Nephron progenitor cell (in vitro differentiated cells): ENCODE results near the gene AXIN2.

Experiments used
- DNase-seq: peaks from one replicate; pipeline ENCODE4 v3.0.0; 2021
- H3K27ac Mint-ChIP-seq: 2 replicates; pipeline ENCODE4 v1.8.0; 2021; ENCODE audit warnings: mild to moderate bottlenecking, moderate library complexity, mixed read lengths
- H3K27me3 Mint-ChIP-seq: 2 replicates; pipeline ENCODE4 v1.8.0; 2021; ENCODE audit warnings: mild to moderate bottlenecking, low read depth, mixed read lengths; ENCODE audit not compliant: poor library complexity
- H3K36me3 Mint-ChIP-seq: 2 replicates; pipeline ENCODE4 v1.8.0; 2021; ENCODE audit warnings: low read depth, mixed read lengths
- H3K4me1 Mint-ChIP-seq: 2 replicates; pipeline ENCODE4 v1.8.0; 2021; ENCODE audit warnings: mixed read lengths
- H3K4me3 Mint-ChIP-seq: 2 replicates; pipeline ENCODE4 v1.8.0; 2021; ENCODE audit warnings: mild to moderate bottlenecking, moderate library complexity, mixed read lengths
- H3K9me3 Mint-ChIP-seq: 2 replicates; pipeline ENCODE4 v1.8.0; 2021; ENCODE audit warnings: mild to moderate bottlenecking, moderate library complexity, mixed read lengths
- CTCF ChIP-seq: fragments of 200-600 bp; sonication (generic); IDR thresholded peaks from 2 replicates; pipeline ENCODE4 v1.5.0; 2021; ENCODE audit warnings: antibody characterized with exemption

Gene AXIN2

GRCh38 chr17:65573282-65573602, 11.8 kb upstream of the AXIN2 start:
- Mint-ChIP-seq H3K27me3 (peaks cover 16% of the 10 kb centered on the region), H3K4me3 (peak overlapping the region; percentile 22), H3K27ac (no peak overlapping the region), H3K36me3 (no peaks in the 10 kb centered on the region), H3K9me3 (no peaks in the 10 kb centered on the region), H3K4me1 (peaks cover 51% of the 10 kb centered on the region)
- DNase-seq, result no peak
- TF ChIP-seq CTCF, result no peak

- Mint-ChIP-seq H3K9me3 (no peaks in the 10 kb centered on the region), H3K4me3 (peak overlapping the region; percentile 40), H3K27ac (peak overlapping the region; percentile 17), H3K4me1 (peaks cover 57% of the 10 kb centered on the region), H3K27me3 (peaks cover 18% of the 10 kb centered on the region), H3K36me3 (no peaks in the 10 kb centered on the region)
- TF ChIP-seq CTCF, result no peak
- DNase-seq, result peak; percentile 16
Observed at GRCh38 chr17:65572581-65573281, 11.3 kb upstream of the AXIN2 start.

DNA sequence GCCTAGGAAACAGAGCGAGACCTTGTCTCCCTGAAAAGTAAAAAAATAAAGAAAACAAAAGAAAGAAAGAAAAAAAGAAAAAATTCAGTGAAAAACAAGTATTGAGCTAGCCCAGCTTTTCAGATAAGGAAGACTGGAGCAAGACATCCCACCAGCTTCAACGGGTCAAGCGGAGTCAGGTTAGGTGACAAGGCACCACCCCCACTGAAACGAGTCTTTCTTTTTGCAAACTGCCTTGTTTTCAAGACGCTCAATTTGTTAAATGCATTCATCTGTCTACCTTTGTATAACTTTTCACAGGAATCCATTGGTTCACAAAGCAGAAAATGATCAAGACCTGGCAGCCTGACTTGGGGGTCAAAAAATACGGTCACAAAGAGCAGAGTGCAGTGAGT, 10.7 kb upstream of the AXIN2 start:
- no peaks in the 10 kb centered on the region for H3K36me3 Mint-ChIP-seq
- TF ChIP-seq CTCF, result no peak
- H3K27ac Mint-ChIP-seq, result peak overlapping the region; percentile 17
- peaks cover 59% of the 10 kb centered on the region for H3K4me1 Mint-ChIP-seq
- H3K4me3 Mint-ChIP-seq, result peak overlapping the region; percentile 40
- DNase-seq, result no peak
- H3K9me3 Mint-ChIP-seq, result no peaks in the 10 kb centered on the region
- peaks cover 20% of the 10 kb centered on the region for H3K27me3 Mint-ChIP-seq

DNA sequence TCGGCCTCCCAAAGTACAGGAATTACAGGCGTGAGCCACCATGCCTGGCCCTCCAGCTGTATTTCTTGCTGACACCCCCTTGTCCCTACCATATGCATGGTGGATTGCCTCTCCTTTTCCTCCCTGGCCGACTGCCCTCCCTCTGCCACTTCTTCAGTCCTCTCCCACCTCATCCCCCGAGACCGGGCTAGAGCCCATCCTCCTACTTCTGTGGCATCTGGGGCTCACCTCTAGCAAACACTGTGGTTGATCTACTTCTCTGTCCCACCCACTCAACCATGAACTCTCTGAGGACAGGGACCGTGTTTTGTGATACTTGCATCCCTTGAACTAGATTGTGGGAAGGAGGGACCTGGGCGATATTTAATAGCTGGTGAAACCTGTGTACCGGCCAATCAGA, 7.5 kb upstream of the AXIN2 start:
- Mint-ChIP-seq H3K27ac (peak overlapping the region; percentile 75), H3K4me3 (no peak overlapping the region), H3K4me1 (peaks cover 69% of the 10 kb centered on the region), H3K27me3 (peaks cover 20% of the 10 kb centered on the region), H3K9me3 (no peaks in the 10 kb centered on the region), H3K36me3 (no peaks in the 10 kb centered on the region)
- no peak for DNase-seq
- no peak for TF ChIP-seq CTCF

DNA sequence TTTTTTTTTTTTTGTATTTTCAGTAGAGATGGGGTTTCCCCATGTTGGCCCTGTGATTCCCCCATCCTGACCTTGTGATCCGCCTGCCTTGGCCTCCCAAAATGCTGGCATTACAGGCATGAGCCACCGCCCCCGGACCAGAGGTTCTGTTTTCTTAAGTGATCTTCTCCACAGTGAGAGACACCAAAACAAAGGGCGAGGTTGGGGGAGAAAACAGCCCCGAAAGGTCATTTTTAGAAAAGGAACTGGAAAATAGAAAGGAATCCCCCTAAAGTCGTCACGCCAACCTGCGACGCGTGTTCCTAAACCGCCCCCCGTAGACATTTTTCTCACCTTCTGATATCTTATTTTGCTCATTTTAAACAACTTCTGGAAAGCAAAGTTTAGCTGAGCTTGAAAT, 6.1 kb upstream of the AXIN2 start:
- DNase-seq, result no peak
- Mint-ChIP-seq H3K27me3 (peaks cover 12% of the 10 kb centered on the region), H3K4me3 (no peak overlapping the region), H3K4me1 (peaks cover 60% of the 10 kb centered on the region), H3K27ac (no peak overlapping the region), H3K9me3 (no peaks in the 10 kb centered on the region), H3K36me3 (no peaks in the 10 kb centered on the region)
- TF ChIP-seq CTCF, result no peak

- Mint-ChIP-seq H3K4me3 (no peak overlapping the region), H3K4me1 (peaks cover 51% of the 10 kb centered on the region), H3K36me3 (no peaks in the 10 kb centered on the region), H3K27ac (peak overlapping the region; percentile 48), H3K27me3 (peaks cover 4% of the 10 kb centered on the region), H3K9me3 (no peaks in the 10 kb centered on the region)
- TF ChIP-seq CTCF, result no peak
- DNase-seq, result no peak
Observed at GRCh38 chr17:65565559-65565958, 4.1 kb upstream of the AXIN2 start.
